HepG2 (cell line): ENCODE results near the gene CAST. TPM values are rescaled to one million over a fixed set of nuclear protein-coding genes. Genes with fewer than 3 reads are reported as not detected.

Source experiments
- AHDC1 ChIP-seq: sonication (generic); formaldehyde crosslinking; IDR thresholded peaks from 2 replicates; pipeline ENCODE4 v1.5.1; 2020; ENCODE audit warnings: mild to moderate bottlenecking, missing genetic modification reagents, borderline replicate concordance
- CHD4 ChIP-seq: fragments of 200-600 bp; sonication (generic); IDR thresholded peaks from 2 replicates; pipeline ENCODE4 v1.7.0; 2017; ENCODE audit warnings: mild to moderate bottlenecking, low read length, borderline replicate concordance
- ELF4 ChIP-seq: sonication (generic); formaldehyde crosslinking; IDR thresholded peaks from 2 replicates; pipeline ENCODE4 v1.5.0; 2020; ENCODE audit warnings: missing genetic modification reagents, mild to moderate bottlenecking, moderate library complexity, borderline replicate concordance
- HINFP ChIP-seq: sonication (generic); formaldehyde crosslinking; IDR thresholded peaks from 2 replicates; pipeline ENCODE4 v1.4.0; 2020; ENCODE audit warnings: low read depth, mild to moderate bottlenecking, missing genetic modification reagents
- MEIS1 ChIP-seq: sonication (generic); formaldehyde crosslinking; IDR thresholded peaks from 2 replicates; pipeline ENCODE4 v1.9.0; 2021; ENCODE audit warnings: mild to moderate bottlenecking, missing genetic modification reagents, moderate library complexity, borderline replicate concordance
- TARDBP ChIP-seq: sonication (generic); formaldehyde crosslinking; IDR thresholded peaks from 2 replicates; pipeline ENCODE4 v1.8.0; 2022; ENCODE audit warnings: mild to moderate bottlenecking, missing genetic modification reagents
- TFAP4 ChIP-seq: sonication (generic); IDR thresholded peaks from 2 replicates; pipeline ENCODE4 v1.6.1; 2016; ENCODE audit warnings: low read depth, borderline replicate concordance
- UBTF ChIP-seq: sonication (generic); formaldehyde crosslinking; IDR thresholded peaks from 2 replicates; pipeline ENCODE4 v1.4.0; 2020; ENCODE audit warnings: mild to moderate bottlenecking, missing genetic modification reagents
- ZKSCAN5 ChIP-seq: sonication (generic); formaldehyde crosslinking; IDR thresholded peaks from 2 replicates; pipeline ENCODE4 v1.5.1; 2020; ENCODE audit warnings: mild to moderate bottlenecking, missing genetic modification reagents
- ZMYM3 ChIP-seq: sonication (generic); formaldehyde crosslinking; IDR thresholded peaks from 2 replicates; pipeline ENCODE4 v1.5.1; 2020; ENCODE audit warnings: mild to moderate bottlenecking, missing genetic modification reagents
- ZNF12 ChIP-seq: sonication (generic); formaldehyde crosslinking; IDR thresholded peaks from 2 replicates; pipeline ENCODE4 v1.5.0; 2020; ENCODE audit warnings: missing genetic modification reagents
- ZNF512 ChIP-seq: sonication (generic); formaldehyde crosslinking; IDR thresholded peaks from 2 replicates; pipeline ENCODE4 v1.4.0; 2020; ENCODE audit warnings: mild to moderate bottlenecking, missing genetic modification reagents
- ZNF678 ChIP-seq: sonication (generic); formaldehyde crosslinking; IDR thresholded peaks from 2 replicates; pipeline ENCODE4 v1.4.0; 2020; ENCODE audit warnings: mild to moderate bottlenecking, missing genetic modification reagents
- ZNF703 ChIP-seq: sonication (generic); formaldehyde crosslinking; IDR thresholded peaks from 2 replicates; pipeline ENCODE4 v1.5.1; 2020; ENCODE audit warnings: missing genetic modification reagents, mild to moderate bottlenecking, moderate library complexity, borderline replicate concordance
- ZNF782 ChIP-seq: sonication (generic); formaldehyde crosslinking; IDR thresholded peaks from 2 replicates; pipeline ENCODE4 v1.4.0; 2020; ENCODE audit warnings: missing genetic modification reagents, mild to moderate bottlenecking, borderline replicate concordance
- ZNF879 ChIP-seq: sonication (generic); formaldehyde crosslinking; IDR thresholded peaks from 2 replicates; pipeline ENCODE4 v1.8.1; 2023; ENCODE audit warnings: missing genetic modification reagents
- polyA plus RNA-seq, 8 experiments: library from polyadenylated mRNA; depleted of rRNA in 3 of 8; stranded (reverse) in 7 of 8; unstranded in 1 of 8; fragments of >200 nt; fragmentation: Illumina TruSeq in 4 of 8; extraction: Trizol in 4 of 8; gene quantifications; 2 replicates each; pipeline versions ENCODE4 v1.2.1 to v1.2.3, GENCODE V29; 2011 to 2016; ENCODE audit warnings: low read depth in 4 of 8, missing spikeins in 1 of 8, mixed read lengths in 1 of 8; ENCODE audit not compliant: insufficient read depth in 1 of 8
- total RNA-seq, 5 experiments: library from RNA; depleted of rRNA; stranded (reverse); fragments of >200 nt; fragmentation: Illumina TruSeq; extraction: Trizol; gene quantifications; 2 replicates each; pipeline ENCODE4 v1.2.3, GENCODE V29; 2016; ENCODE audit warnings: low read depth in 1 of 5

Gene CAST
- total and polyA plus RNA-seq, 2 of the 13 experiments (the other 11 are each of a cell fraction or from before 2014, with no cell fraction given): 42.1 to 67.6 TPM

GRCh38 chr5:96662725-96663518 lies 746 bp downstream of the CAST start (continued):
- TF ChIP-seq ELF4 (CRISPR knock-in tag): no peak
- no peak for TF ChIP-seq TARDBP (CRISPR knock-in tag)
- TF ChIP-seq AHDC1 (CRISPR knock-in tag): no peak
- TF ChIP-seq ZNF512: no peak
- no peak for TF ChIP-seq ZKSCAN5
- no peak for TF ChIP-seq ZMYM3
- 0 out of 2 replicates have a peak, but pooled peaks have one; percentile 19 for TF ChIP-seq ZNF12 (CRISPR knock-in tag)
- TF ChIP-seq ZNF703: no peak; the same call in 1 of the 2 replicates
- peak; percentile 36; the same call in 1 of the 2 replicates for TF ChIP-seq ZNF782 (CRISPR knock-in tag)
- TF ChIP-seq CHD4: no peak
- no peak for TF ChIP-seq ZNF678 (CRISPR knock-in tag)
- no peak for TF ChIP-seq MEIS1 (CRISPR knock-in tag)
- no peak for TF ChIP-seq HINFP (CRISPR knock-in tag)
- no peak for TF ChIP-seq ZNF879 (CRISPR knock-in tag)
- peak; percentile 93 for TF ChIP-seq TFAP4
- TF ChIP-seq UBTF: no peak; the same call in 1 of the 2 replicates
